CD14-positive monocyte (primary cell): ENCODE results near the gene PHF21B. TPM values are rescaled to one million over a fixed set of nuclear protein-coding genes. Genes with fewer than 3 reads are reported as not detected.

Experiments
- DNase-seq, 3 donors: peaks; one replicate each; pipeline ENCODE4 v3.0.0-alpha.2; 2011 to 2022
- H2AFZ ChIP-seq: 2 replicates; pipeline ENCODE4 v1.6.0; 2012; ENCODE audit warnings: mild to moderate bottlenecking, low read depth, low read length, inconsistent platforms; ENCODE audit not compliant: insufficient read depth, poor library complexity, severe bottlenecking
- H3K27ac ChIP-seq, 2 donors: 1 replicate in 1 of 2; 2 replicates in 1 of 2; pipeline ENCODE4 v1.5.1; 2012 to 2013; ENCODE audit warnings: low read length in 2 of 2, control low read depth in 1 of 2, inconsistent platforms in 1 of 2, low read depth in 1 of 2, mild to moderate bottlenecking in 1 of 2
- H3K27me3 ChIP-seq, 2 donors: one replicate each; pipeline versions ENCODE4 v1.6.0 to v1.6.1; 2011 to 2013; ENCODE audit warnings: low read length in 2 of 2; ENCODE audit not compliant: control insufficient read depth in 2 of 2, insufficient read depth in 2 of 2
- H3K36me3 ChIP-seq, 2 donors: replicated peaks in 1 of 2; 1 replicate in 1 of 2; 2 replicates in 1 of 2; pipeline versions ENCODE4 v1.5.1 to v1.6.1; 2012 to 2013; ENCODE audit warnings: low read length in 2 of 2, control low read depth in 1 of 2, inconsistent platforms in 1 of 2, mild to moderate bottlenecking in 1 of 2; ENCODE audit not compliant: insufficient read depth in 2 of 2, control insufficient read depth in 1 of 2
- H3K4me1 ChIP-seq, 2 donors: 1 replicate in 1 of 2; 2 replicates in 1 of 2; pipeline versions ENCODE4 v1.5.1 to v1.6.1; 2012 to 2013; ENCODE audit warnings: low read length in 2 of 2, control low read depth in 1 of 2, inconsistent platforms in 1 of 2, mild to moderate bottlenecking in 1 of 2, moderate library complexity in 1 of 2; ENCODE audit not compliant: insufficient read depth in 2 of 2, control insufficient read depth in 1 of 2
- H3K4me2 ChIP-seq: replicated peaks from 2 replicates; pipeline ENCODE3; 2012; ENCODE audit warnings: low read length, moderate library complexity, mild to moderate bottlenecking; ENCODE audit not compliant: poor library complexity, severe bottlenecking; ENCODE audit errors: extremely low read depth
- H3K4me3 ChIP-seq, 3 experiments: fragments of 200-600 bp in 1 of 3; sonication (generic) in 1 of 3; replicated peaks in 1 of 3; 1 replicate in 2 of 3; 2 replicates in 1 of 3; pipeline ENCODE4 v1.5.1; 2011 to 2013; ENCODE audit warnings: low read length in 3 of 3, mild to moderate bottlenecking in 3 of 3, control low read depth in 2 of 3, low read depth in 2 of 3, inconsistent platforms in 1 of 3, moderate library complexity in 1 of 3
- H3K79me2 ChIP-seq: 2 replicates; pipeline ENCODE4 v1.6.0; 2012; ENCODE audit warnings: mild to moderate bottlenecking, control low read depth, inconsistent platforms, low read length, moderate library complexity; ENCODE audit not compliant: insufficient read depth
- H3K9ac ChIP-seq: 2 replicates; pipeline ENCODE4 v1.6.0; 2017; ENCODE audit warnings: low read length, mild to moderate bottlenecking; ENCODE audit not compliant: insufficient read depth, poor library complexity, severe bottlenecking
- H3K9me3 ChIP-seq, 2 donors: replicated peaks in 1 of 2; 1 replicate in 1 of 2; 2 replicates in 1 of 2; pipeline versions ENCODE4 v1.5.1 to v1.6.1; 2012 to 2013; ENCODE audit warnings: low read length in 2 of 2, control low read depth in 1 of 2; ENCODE audit not compliant: control insufficient read depth in 1 of 2, insufficient read depth in 1 of 2
- H4K20me1 ChIP-seq: 2 replicates; pipeline ENCODE4 v1.6.0; 2012; ENCODE audit warnings: mild to moderate bottlenecking, low read length, control low read depth, moderate library complexity; ENCODE audit not compliant: insufficient read depth
- H3K27ac Mint-ChIP-seq, 7 donors: one replicate each; pipeline ENCODE4 v1.8.0; 2020; ENCODE audit warnings: mild to moderate bottlenecking in 7 of 7, mixed read lengths in 7 of 7, moderate library complexity in 6 of 7, inconsistent platforms in 2 of 7
- H3K27me3 Mint-ChIP-seq, 3 donors: one replicate each; pipeline ENCODE4 v1.8.0; 2021 to 2022; ENCODE audit warnings: low read depth in 3 of 3, mild to moderate bottlenecking in 3 of 3, mixed read lengths in 3 of 3, moderate library complexity in 3 of 3, inconsistent platforms in 1 of 3
- H3K36me3 Mint-ChIP-seq, 2 donors: one replicate each; pipeline ENCODE4 v1.8.0; 2020; ENCODE audit warnings: mixed read lengths in 2 of 2, inconsistent platforms in 1 of 2, mild to moderate bottlenecking in 1 of 2
- H3K4me1 Mint-ChIP-seq: one replicate; pipeline ENCODE4 v1.8.0; 2020; ENCODE audit warnings: mild to moderate bottlenecking, mixed read lengths
- H3K4me3 Mint-ChIP-seq, 2 donors: one replicate each; pipeline ENCODE4 v1.8.0; 2020; ENCODE audit warnings: mild to moderate bottlenecking in 2 of 2, mixed read lengths in 2 of 2, moderate library complexity in 1 of 2
- H3K9me3 Mint-ChIP-seq, 7 donors: one replicate each; pipeline ENCODE4 v1.8.0; 2020 to 2022; ENCODE audit warnings: mixed read lengths in 7 of 7, mild to moderate bottlenecking in 6 of 7, moderate library complexity in 6 of 7, inconsistent platforms in 2 of 7
- CTCF ChIP-seq: fragments of 200-600 bp; IDR thresholded peaks from one replicate; pipeline ENCODE4 v1.8.0; 2022; ENCODE audit warnings: antibody characterized with exemption, mild to moderate bottlenecking
- WGBS: methylation state at CpG from one replicate; pipeline ENCODE4 v1.1.5; 2013; ENCODE audit warnings: missing lambda C conversion rate; ENCODE audit not compliant: insufficient coverage; 5-methylcytosine and 5-hydroxymethylcytosine counted together
- intact Hi-C, 2 donors: fragments of 100-400 bp; cut with micrococcal nuclease; formaldehyde crosslinking; loops; one replicate each; pipeline versions ENCODE4 v1.15.0 to v1.15.1; 2023
- polyA plus RNA-seq, 3 donors: library from polyadenylated mRNA; depleted of rRNA in 1 of 3; unstranded in 2 of 3; stranded (reverse) in 1 of 3; fragments of 300-500 nt in 2 of 3; fragments of >200 nt in 1 of 3; fragmentation: Illumina TruSeq in 2 of 3; gene quantifications; 1 replicate in 2 of 3; 2 replicates in 1 of 3; pipeline ENCODE4 v1.2.3, GENCODE V29; 2012 to 2021

The PHF21B gene
- polyA plus RNA-seq, 3 donors = not detected

GRCh38 chr22:44894321-44894720 lies 115.5 kb downstream of the PHF21B start:
- H3K4me3 Mint-ChIP-seq = no peak overlapping the region
- peaks cover 0 to 6% (median 1%) of the 10 kb centered on the region in 7 donors for H3K9me3 Mint-ChIP-seq
- intact Hi-C loops = no loop called here
- Histone ChIP-seq H4K20me1 (no peaks in the 10 kb centered on the region), H3K4me2 (no peak overlapping the region), H3K9me3 (no peaks in the 10 kb centered on the region), H3K27me3 (no peaks in the 10 kb centered on the region), H3K9ac (no peak overlapping the region), H3K79me2 (no peaks in the 10 kb centered on the region), H3K27ac (no peak overlapping the region), H3K36me3 (no peaks in the 10 kb centered on the region), H3K4me1 (no peaks in the 10 kb centered on the region), H2AFZ (no peak overlapping the region), H3K4me3 (no peak overlapping the region)
- no peaks in the 10 kb centered on the region for H3K4me1 Mint-ChIP-seq
- TF ChIP-seq CTCF = no peak
- H3K27me3 Mint-ChIP-seq = peaks cover 1 to 4% (median 2%) of the 10 kb centered on the region in 3 donors
- H3K36me3 Mint-ChIP-seq = no peaks in the 10 kb centered on the region
- WGBS = 91% methylated on average over 10 of the region's 12 CpGs
- no peak for DNase-seq
- no peak overlapping the region for H3K27ac Mint-ChIP-seq

- no peak overlapping the region for H3K27ac Mint-ChIP-seq
- H3K9ac ChIP-seq = no peak overlapping the region
- intact Hi-C loops = no loop called here
- H3K9me3 Mint-ChIP-seq = peaks cover 0 to 4% (median 0%) of the 10 kb centered on the region in 7 donors
- H3K27me3 Mint-ChIP-seq = peaks cover 1 to 4% (median 2%) of the 10 kb centered on the region in 3 donors
- no peak overlapping the region for H3K27ac ChIP-seq
- no peak overlapping the region for H3K4me2 ChIP-seq
- no peak overlapping the region for H2AFZ ChIP-seq
- no peaks in the 10 kb centered on the region for H3K79me2 ChIP-seq
- H3K4me1 ChIP-seq = no peaks in the 10 kb centered on the region
- no peaks in the 10 kb centered on the region for H3K36me3 Mint-ChIP-seq
- H3K4me1 Mint-ChIP-seq = no peaks in the 10 kb centered on the region
- no peaks in the 10 kb centered on the region for H3K36me3 ChIP-seq
- no peak overlapping the region for H3K4me3 ChIP-seq
- no peaks in the 10 kb centered on the region for H3K27me3 ChIP-seq
- no peaks in the 10 kb centered on the region for H4K20me1 ChIP-seq
- H3K4me3 Mint-ChIP-seq = no peak overlapping the region
- DNase-seq = no peak
- 95% methylated on average over 7 of the region's 7 CpGs for WGBS
- H3K9me3 ChIP-seq = no peaks in the 10 kb centered on the region
- TF ChIP-seq CTCF = no peak
Measured at GRCh38 chr22:44893731-44894080, 116.1 kb downstream of the PHF21B start.
